Measurements from ENCODE around the gene GALNT1. TPM values are rescaled to one million over a fixed set of nuclear protein-coding genes. Genes with fewer than 3 reads are reported as not detected.
A peak's percentile ranks its signal among the peaks of the same experiment; 100 is the strongest.

GALNT1 gene
- total and polyA plus RNA-seq, 10 of the 15 experiments (the other 5 are each of a cell fraction or from before 2014, with no cell fraction given): 8.0 to 53.7 (median 29.9) TPM

DNA sequence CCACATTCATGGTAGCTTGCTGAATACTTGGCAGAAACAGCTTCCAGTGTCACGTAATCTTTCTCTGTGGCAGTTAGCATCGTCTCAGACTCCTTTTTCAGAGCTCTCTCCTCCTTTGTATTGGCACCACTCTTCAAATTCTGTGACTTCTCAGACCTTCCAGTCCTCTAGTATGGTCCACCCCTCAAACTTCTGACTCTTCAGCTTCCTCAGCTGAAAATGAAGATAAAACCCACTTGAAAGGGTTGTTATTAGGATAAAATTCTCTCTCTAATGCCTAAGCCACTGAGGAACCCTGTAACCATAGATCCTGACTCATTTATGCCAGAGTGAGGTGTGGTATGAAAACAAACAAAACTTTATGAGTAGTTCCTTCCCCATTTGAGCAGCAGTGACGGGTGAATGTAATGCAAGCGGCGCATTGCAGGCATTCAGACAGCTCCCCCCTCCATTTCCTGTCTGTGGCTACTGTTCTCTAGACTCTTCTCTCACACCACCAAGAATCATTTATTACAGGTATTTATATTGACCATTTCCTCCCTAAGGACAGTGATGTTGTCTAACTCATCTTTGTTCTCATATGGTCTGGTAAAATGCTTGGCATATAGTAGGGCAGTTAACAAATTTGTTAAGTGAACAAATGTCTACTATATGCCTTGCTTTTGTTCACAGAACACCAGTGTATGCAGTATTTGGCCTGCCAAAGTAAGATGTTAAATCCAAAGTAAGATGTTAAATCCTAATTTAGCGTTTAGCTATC, 35.3 kb downstream of the GALNT1 start (continued):
- TF ChIP-seq CBX5 (IDR thresholded peaks at IDR 0.05; ENCODE audit: low read depth) (peak; percentile 97), NBN (IDR thresholded peaks at IDR 0.05) (peak; percentile 95), CEBPB (IDR thresholded peaks at IDR 0.05; ENCODE audit: borderline replicate concordance in 1 of 2, low read depth in 2 of 2, low read length in 2 of 2) (peak in 1 of 2 experiments; percentile 90; a peak in 2 of 4 replicates), ATF7 (IDR thresholded peaks at IDR 0.05; ENCODE audit: low read depth) (peak; percentile 93), MXI1 (IDR thresholded peaks at IDR 0.05; ENCODE audit: low read depth, low read length) (0 out of 2 replicates have a peak, but pooled peaks have one; percentile 37), KLF5 (IDR thresholded peaks at IDR 0.05; ENCODE audit: partially characterized antibody) (no peak), ZNF384 (IDR thresholded peaks at IDR 0.05; ENCODE audit: borderline replicate concordance, low read depth, low read length) (0 out of 2 replicates have a peak, but pooled peaks have one; percentile 24), TBL1XR1 (IDR thresholded peaks at IDR 0.05; ENCODE audit: low read depth, low read length) (peak; percentile 80; the same call in 1 of the 2 replicates), BMI1 (IDR thresholded peaks at IDR 0.05; ENCODE audit: borderline replicate concordance) (0 out of 2 replicates have a peak, but pooled peaks have one; percentile 38), YY1 (IDR thresholded peaks at IDR 0.05; ENCODE audit: low read depth, low read length) (0 out of 2 replicates have a peak, but pooled peaks have one; percentile 46), LARP7 (IDR thresholded peaks at IDR 0.05) (no peak), TAF1 (IDR thresholded peaks at IDR 0.05; ENCODE audit: borderline replicate concordance, low read depth, low read length) (no peak), EGR1 (IDR thresholded peaks at IDR 0.05; ENCODE audit: borderline replicate concordance in 1 of 2, low read depth in 2 of 2, low read length in 2 of 2) (no peak), GABPA (IDR thresholded peaks at IDR 0.05; ENCODE audit: low read depth) (peak; percentile 68), TARDBP (IDR thresholded peaks at IDR 0.05; ENCODE audit: borderline replicate concordance) (no peak), MTA3 (IDR thresholded peaks at IDR 0.05; ENCODE audit: borderline replicate concordance, low read length) (peak; percentile 91), EP300 (IDR thresholded peaks at IDR 0.05; ENCODE audit: borderline replicate concordance in 1 of 2, control insufficient read depth in 1 of 2, low read depth in 2 of 2, low read length in 2 of 2) (peak; percentile 80 to 92; a peak in 3 of 4 replicates), IRF4 (IDR thresholded peaks at IDR 0.05; ENCODE audit: low read depth, low read length) (peak; percentile 89), SMC3 (IDR thresholded peaks at IDR 0.05; ENCODE audit: borderline replicate concordance, low read length) (peak; percentile 30; the same call in 1 of the 2 replicates), TCF7 (IDR thresholded peaks at IDR 0.05; ENCODE audit: borderline replicate concordance) (peak; percentile 87; the same call in 1 of the 2 replicates), ZBED1 (IDR thresholded peaks at IDR 0.05; ENCODE audit: borderline replicate concordance) (peak; percentile 83)
- TF ChIP-seq, protein P1, sequence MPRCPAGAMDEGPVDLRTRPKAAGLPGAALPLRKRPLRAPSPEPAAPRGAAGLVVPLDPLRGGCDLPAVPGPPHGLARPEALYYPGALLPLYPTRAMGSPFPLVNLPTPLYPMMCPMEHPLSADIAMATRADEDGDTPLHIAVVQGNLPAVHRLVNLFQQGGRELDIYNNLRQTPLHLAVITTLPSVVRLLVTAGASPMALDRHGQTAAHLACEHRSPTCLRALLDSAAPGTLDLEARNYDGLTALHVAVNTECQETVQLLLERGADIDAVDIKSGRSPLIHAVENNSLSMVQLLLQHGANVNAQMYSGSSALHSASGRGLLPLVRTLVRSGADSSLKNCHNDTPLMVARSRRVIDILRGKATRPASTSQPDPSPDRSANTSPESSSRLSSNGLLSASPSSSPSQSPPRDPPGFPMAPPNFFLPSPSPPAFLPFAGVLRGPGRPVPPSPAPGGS (IDR thresholded peaks at IDR 0.05; ENCODE audit: borderline replicate concordance, insufficient read depth, low read depth, low read length, poor library complexity, severe bottlenecking): peak; percentile 53
- TF ChIP-seq, protein P2, sequence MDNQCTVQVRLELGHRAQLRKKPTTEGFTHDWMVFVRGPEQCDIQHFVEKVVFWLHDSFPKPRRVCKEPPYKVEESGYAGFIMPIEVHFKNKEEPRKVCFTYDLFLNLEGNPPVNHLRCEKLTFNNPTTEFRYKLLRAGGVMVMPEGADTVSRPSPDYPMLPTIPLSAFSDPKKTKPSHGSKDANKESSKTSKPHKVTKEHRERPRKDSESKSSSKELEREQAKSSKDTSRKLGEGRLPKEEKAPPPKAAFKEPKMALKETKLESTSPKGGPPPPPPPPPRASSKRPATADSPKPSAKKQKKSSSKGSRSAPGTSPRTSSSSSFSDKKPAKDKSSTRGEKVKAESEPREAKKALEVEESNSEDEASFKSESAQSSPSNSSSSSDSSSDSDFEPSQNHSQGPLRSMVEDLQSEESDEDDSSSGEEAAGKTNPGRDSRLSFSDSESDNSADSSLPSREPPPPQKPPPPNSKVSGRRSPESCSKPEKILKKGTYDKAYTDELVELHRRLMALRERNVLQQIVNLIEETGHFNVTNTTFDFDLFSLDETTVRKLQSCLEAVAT (IDR thresholded peaks at IDR 0.05): peak; percentile 82
- TF ChIP-seq, protein P3, sequence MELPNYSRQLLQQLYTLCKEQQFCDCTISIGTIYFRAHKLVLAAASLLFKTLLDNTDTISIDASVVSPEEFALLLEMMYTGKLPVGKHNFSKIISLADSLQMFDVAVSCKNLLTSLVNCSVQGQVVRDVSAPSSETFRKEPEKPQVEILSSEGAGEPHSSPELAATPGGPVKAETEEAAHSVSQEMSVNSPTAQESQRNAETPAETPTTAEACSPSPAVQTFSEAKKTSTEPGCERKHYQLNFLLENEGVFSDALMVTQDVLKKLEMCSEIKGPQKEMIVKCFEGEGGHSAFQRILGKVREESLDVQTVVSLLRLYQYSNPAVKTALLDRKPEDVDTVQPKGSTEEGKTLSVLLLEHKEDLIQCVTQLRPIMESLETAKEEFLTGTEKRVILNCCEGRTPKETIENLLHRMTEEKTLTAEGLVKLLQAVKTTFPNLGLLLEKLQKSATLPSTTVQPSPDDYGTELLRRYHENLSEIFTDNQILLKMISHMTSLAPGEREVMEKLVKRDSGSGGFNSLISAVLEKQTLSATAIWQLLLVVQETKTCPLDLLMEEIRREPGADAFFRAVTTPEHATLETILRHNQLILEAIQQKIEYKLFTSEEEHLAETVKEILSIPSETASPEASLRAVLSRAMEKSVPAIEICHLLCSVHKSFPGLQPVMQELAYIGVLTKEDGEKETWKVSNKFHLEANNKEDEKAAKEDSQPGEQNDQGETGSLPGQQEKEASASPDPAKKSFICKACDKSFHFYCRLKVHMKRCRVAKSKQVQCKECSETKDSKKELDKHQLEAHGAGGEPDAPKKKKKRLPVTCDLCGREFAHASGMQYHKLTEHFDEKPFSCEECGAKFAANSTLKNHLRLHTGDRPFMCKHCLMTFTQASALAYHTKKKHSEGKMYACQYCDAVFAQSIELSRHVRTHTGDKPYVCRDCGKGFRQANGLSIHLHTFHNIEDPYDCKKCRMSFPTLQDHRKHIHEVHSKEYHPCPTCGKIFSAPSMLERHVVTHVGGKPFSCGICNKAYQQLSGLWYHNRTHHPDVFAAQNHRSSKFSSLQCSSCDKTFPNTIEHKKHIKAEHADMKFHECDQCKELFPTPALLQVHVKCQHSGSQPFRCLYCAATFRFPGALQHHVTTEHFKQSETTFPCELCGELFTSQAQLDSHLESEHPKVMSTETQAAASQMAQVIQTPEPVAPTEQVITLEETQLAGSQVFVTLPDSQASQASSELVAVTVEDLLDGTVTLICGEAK (IDR thresholded peaks at IDR 0.05; ENCODE audit: borderline replicate concordance): peak; percentile 99
